OCI-LY7 (cell line): Measurements from ENCODE around the gene MRPS12. TPM values are rescaled to one million over a fixed set of nuclear protein-coding genes. Genes with fewer than 3 reads are reported as not detected.

ENCODE experiments used
- BruUV-seq: library from RNA; stranded (reverse); fragments of 400-500 nt; replicated peaks from 2 replicates; lab custom pipeline; 2021; lab: Mats Ljungman, UMichigan
- CTCF ChIA-PET: fragments of 300-600 bp; sonication (Branson Sonifier 250); formaldehyde crosslinking; loops from one replicate; lab custom pipeline; 2022; ENCODE audit warnings: antibody characterized with exemption; ENCODE audit not compliant: unreplicated experiment; lab: Charles Lee
- POLR2A ChIA-PET: fragments of 300-600 bp; sonication (Branson Sonifier 250); formaldehyde crosslinking; loops from one replicate; lab custom pipeline; 2022; ENCODE audit warnings: antibody characterized with exemption; lab: Charles Lee
- DNase-seq: peaks from one replicate; pipeline ENCODE4 v3.0.0-alpha.2; 2015; ENCODE audit warnings: low spot score
- H2AFZ ChIP-seq: fragments of 200-600 bp; sonication (generic), shearing (Covaris generic); 2 replicates; pipeline ENCODE4 v1.6.1; 2014; ENCODE audit warnings: mild to moderate bottlenecking, antibody characterized with exemption, low read length, moderate library complexity
- H3K27ac ChIP-seq: fragments of 200-600 bp; sonication (generic); 2 replicates; pipeline ENCODE4 v1.5.1; 2014; ENCODE audit warnings: mixed run types, low read depth, mild to moderate bottlenecking, moderate library complexity, low read length, inconsistent platforms; ENCODE audit not compliant: poor library complexity, severe bottlenecking
- H3K36me3 ChIP-seq: fragments of 200-600 bp; sonication (generic); 2 replicates; pipeline ENCODE4 v1.6.1; 2014; ENCODE audit warnings: mild to moderate bottlenecking, antibody characterized with exemption, low read length, moderate library complexity, mixed read lengths; ENCODE audit not compliant: insufficient read depth
- H3K4me1 ChIP-seq: fragments of 200-600 bp; sonication (generic); 2 replicates; pipeline ENCODE4 v1.5.1; 2014; ENCODE audit warnings: mild to moderate bottlenecking, low read length; ENCODE audit not compliant: insufficient read depth, poor library complexity, severe bottlenecking
- H3K4me2 ChIP-seq: fragments of 200-600 bp; sonication (generic); 2 replicates; pipeline ENCODE4 v1.6.1; 2014; ENCODE audit warnings: mild to moderate bottlenecking, low read length
- H3K4me3 ChIP-seq: fragments of 200-600 bp; sonication (generic); 2 replicates; pipeline ENCODE4 v1.5.1; 2014; ENCODE audit warnings: mild to moderate bottlenecking, low read depth, low read length; ENCODE audit not compliant: poor library complexity, severe bottlenecking
- H3K79me2 ChIP-seq: fragments of 200-600 bp; sonication (generic); 2 replicates; pipeline ENCODE4 v1.6.1; 2016; ENCODE audit warnings: low read depth, mild to moderate bottlenecking, low read length, moderate library complexity, mixed read lengths; ENCODE audit not compliant: insufficient read depth
- H3K9me2 ChIP-seq: fragments of 200-600 bp; sonication (generic); 2 replicates; pipeline ENCODE4 v1.6.1; 2016; ENCODE audit warnings: mild to moderate bottlenecking, low read length, mixed read lengths; ENCODE audit not compliant: insufficient read depth
- H3K9me3 ChIP-seq: fragments of 200-600 bp; sonication (generic); 2 replicates; pipeline ENCODE4 v1.6.1; 2014; ENCODE audit warnings: mild to moderate bottlenecking, mixed run types, low read length, mixed read lengths
- H4K20me1 ChIP-seq: fragments of 200-600 bp; sonication (generic); 2 replicates; pipeline ENCODE4 v1.6.1; 2014; ENCODE audit warnings: mild to moderate bottlenecking, antibody characterized with exemption, low read length, moderate library complexity, mixed read lengths; ENCODE audit not compliant: insufficient read depth
- EZH2phosphoT487 ChIP-seq: fragments of 200-600 bp; sonication (generic); IDR thresholded peaks from 2 replicates; pipeline ENCODE4 v1.6.1; 2018; ENCODE audit warnings: low read depth, borderline replicate concordance, mild to moderate bottlenecking, mixed run types, antibody characterized with exemption, low read length, moderate library complexity, mixed read lengths
- intact Hi-C: fragments of 100-400 bp; cut with micrococcal nuclease; formaldehyde crosslinking; loops from one replicate; pipeline ENCODE4 v1.10.0; 2022; ENCODE audit not compliant: unreplicated experiment
- total RNA-seq, 2 experiments: library from RNA; depleted of rRNA in 1 of 2; stranded (reverse); fragments of >200 nt in 1 of 2; shearing (Covaris generic) in 1 of 2; gene quantifications; 2 replicates each; pipeline ENCODE4 v1.2.3, GENCODE V29; 2014 to 2022
- TF ChIP-seq, protein P1 (sequence below): fragments of 200-600 bp; sonication (generic); conservative IDR thresholded peaks from 2 replicates; pipeline ENCODE4 v1.5.1; 2014; ENCODE audit warnings: mild to moderate bottlenecking, antibody characterized with exemption, low read length, moderate library complexity, mixed read lengths

MRPS12 gene
- total RNA-seq, 2 experiments from 2014 or later: 63.5 to 74.6 TPM

DNA sequence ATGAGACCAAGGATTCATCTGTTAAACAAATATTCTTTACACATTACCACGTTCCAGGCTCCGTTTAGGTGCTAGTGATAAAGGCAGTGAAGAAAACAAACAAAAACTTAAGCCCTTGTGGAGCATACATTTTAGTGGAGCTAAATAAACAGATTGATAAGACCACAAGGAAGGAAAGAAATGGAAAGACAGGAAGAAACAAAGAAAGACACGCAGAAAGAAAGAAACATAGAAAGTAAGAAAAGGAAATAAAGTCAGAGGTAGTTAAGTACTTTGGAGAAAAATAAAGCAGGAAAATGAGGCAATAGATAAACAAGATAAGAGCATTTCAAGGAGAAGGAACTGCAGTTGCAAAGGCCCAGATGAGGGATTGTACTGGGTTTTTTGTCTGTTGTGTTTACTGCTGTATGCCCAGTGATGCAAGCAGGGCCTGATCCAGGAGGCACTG, 30.0 kb upstream of the MRPS12 start:
- POLR2A ChIA-PET: interaction anchor here (0.6 to 1.3 kb wide), 5 partner anchors 57 to 259 kb away, joined by 3 to 6 read pairs (median 3); no protein-coding TSS in a partner anchor
- Histone ChIP-seq H3K36me3 (peaks cover 9% of the 10 kb centered on the region), H3K9me3 (peaks cover 4% of the 10 kb centered on the region; the same call in 1 of the 2 replicates), H3K4me1 (peaks cover 16% of the 10 kb centered on the region), H2AFZ (peak overlapping the region; percentile 80), H3K4me3 (peak overlapping the region; percentile 83), H3K4me2 (peak overlapping the region; percentile 86), H3K9me2 (no peaks in the 10 kb centered on the region), H3K79me2 (peaks cover 19% of the 10 kb centered on the region), H4K20me1 (no peaks in the 10 kb centered on the region), H3K27ac (peak overlapping the region; percentile 7)
- BruUV-seq: no TSS peak
- CTCF ChIA-PET: interaction anchor here (1.6 kb wide), 1 partner anchor 29 kb away, joined by 5 read pairs; the partner anchor contains the start of genes MRPS12 and SARS2
- DNase-seq: no peak
- intact Hi-C loops: no loop called here
- TF ChIP-seq EZH2phosphoT487: no peak
- TF ChIP-seq, protein P1, sequence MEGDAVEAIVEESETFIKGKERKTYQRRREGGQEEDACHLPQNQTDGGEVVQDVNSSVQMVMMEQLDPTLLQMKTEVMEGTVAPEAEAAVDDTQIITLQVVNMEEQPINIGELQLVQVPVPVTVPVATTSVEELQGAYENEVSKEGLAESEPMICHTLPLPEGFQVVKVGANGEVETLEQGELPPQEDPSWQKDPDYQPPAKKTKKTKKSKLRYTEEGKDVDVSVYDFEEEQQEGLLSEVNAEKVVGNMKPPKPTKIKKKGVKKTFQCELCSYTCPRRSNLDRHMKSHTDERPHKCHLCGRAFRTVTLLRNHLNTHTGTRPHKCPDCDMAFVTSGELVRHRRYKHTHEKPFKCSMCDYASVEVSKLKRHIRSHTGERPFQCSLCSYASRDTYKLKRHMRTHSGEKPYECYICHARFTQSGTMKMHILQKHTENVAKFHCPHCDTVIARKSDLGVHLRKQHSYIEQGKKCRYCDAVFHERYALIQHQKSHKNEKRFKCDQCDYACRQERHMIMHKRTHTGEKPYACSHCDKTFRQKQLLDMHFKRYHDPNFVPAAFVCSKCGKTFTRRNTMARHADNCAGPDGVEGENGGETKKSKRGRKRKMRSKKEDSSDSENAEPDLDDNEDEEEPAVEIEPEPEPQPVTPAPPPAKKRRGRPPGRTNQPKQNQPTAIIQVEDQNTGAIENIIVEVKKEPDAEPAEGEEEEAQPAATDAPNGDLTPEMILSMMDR: no peak

DNA sequence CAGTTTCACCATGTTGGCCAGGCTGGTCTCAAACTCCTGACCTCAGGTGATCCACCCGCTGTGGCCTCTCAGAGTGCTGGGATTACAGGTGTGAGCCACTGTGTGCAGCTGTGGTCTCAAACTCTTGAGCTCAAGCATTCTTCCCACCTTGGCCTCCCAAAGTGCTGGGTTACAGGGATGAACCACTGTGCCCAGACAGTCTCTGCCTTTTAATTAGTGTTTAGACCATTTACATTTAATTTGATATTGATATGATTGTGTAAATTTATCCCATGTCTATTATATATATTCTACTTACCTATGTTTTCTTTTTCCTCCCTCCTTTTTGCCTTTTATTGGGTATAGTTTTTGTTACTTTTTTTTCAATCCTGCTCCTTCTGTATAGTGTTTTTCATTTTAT, 29.1 kb upstream of the MRPS12 start:
- peaks cover 19% of the 10 kb centered on the region for H3K79me2 ChIP-seq
- POLR2A ChIA-PET: no interaction called here

More for the DNA sequence above, 29.1 kb upstream of the MRPS12 start:
- BruUV-seq: no TSS peak
- TF ChIP-seq, protein P1: no peak
- TF ChIP-seq EZH2phosphoT487: no peak
- intact Hi-C loops: no loop called here
- Histone ChIP-seq H4K20me1 (no peaks in the 10 kb centered on the region), H3K4me3 (no peak overlapping the region), H3K4me2 (peak overlapping the region; percentile 86; the same call in 1 of the 2 replicates), H3K9me3 (peaks cover 4% of the 10 kb centered on the region; the same call in 1 of the 2 replicates), H3K36me3 (peaks cover 13% of the 10 kb centered on the region), H2AFZ (no peak overlapping the region), H3K4me1 (peaks cover 16% of the 10 kb centered on the region), H3K9me2 (no peaks in the 10 kb centered on the region), H3K27ac (no peak overlapping the region)
- CTCF ChIA-PET: no interaction called here
- no peak for DNase-seq
